Activated CD4-positive, alpha-beta T cell treated with anti-CD3 and anti-CD28 coated beads for 36 hours (primary cell): ENCODE results near the gene C22orf39. TPM values are rescaled to one million over a fixed set of nuclear protein-coding genes. Genes with fewer than 3 reads are reported as not detected.

ENCODE experiments used
- ATAC-seq: fragments of 200-7000 bp; cut with Tn5 transposase; one replicate; pipeline ENCODE4 v1.10.0; 2021; ENCODE audit warnings: mild to moderate bottlenecking, moderate library complexity
- CTCF ChIA-PET: fragments of 350-600 bp; sonication (Branson Sonifier 250); formaldehyde crosslinking; loops from one replicate; lab custom pipeline; 2021; ENCODE audit warnings: antibody characterized with exemption; lab: Charles Lee
- POLR2A ChIA-PET: fragments of 350-600 bp; sonication (Branson Sonifier 250); formaldehyde crosslinking; loops from one replicate; lab custom pipeline; 2021; ENCODE audit warnings: antibody characterized with exemption, inconsistent platforms; lab: Charles Lee
- DNase-seq: peaks from one replicate; pipeline ENCODE4 v3.0.0-alpha.2; 2020
- H3K27ac Mint-ChIP-seq: one replicate; pipeline ENCODE4 v1.8.0; 2021; ENCODE audit warnings: mixed read lengths
- H3K27me3 Mint-ChIP-seq: one replicate; pipeline ENCODE4 v1.8.0; 2021; ENCODE audit warnings: mixed read lengths
- H3K36me3 Mint-ChIP-seq: one replicate; pipeline ENCODE4 v1.8.0; 2021; ENCODE audit warnings: low read depth, mixed read lengths
- H3K4me1 Mint-ChIP-seq: one replicate; pipeline ENCODE4 v1.8.0; 2021; ENCODE audit warnings: mixed read lengths
- H3K4me3 Mint-ChIP-seq: one replicate; pipeline ENCODE4 v1.8.0; 2021; ENCODE audit warnings: mild to moderate bottlenecking, moderate library complexity, mixed read lengths
- H3K9me3 Mint-ChIP-seq: one replicate; pipeline ENCODE4 v1.8.0; 2021; ENCODE audit warnings: low read depth, mixed read lengths
- intact Hi-C, 2 experiments: fragments of 100-400 bp; cut with DNase I in 1 of 2; cut with micrococcal nuclease in 1 of 2; formaldehyde crosslinking; loops; one replicate each; pipeline versions ENCODE4 v1.14.2 to v1.15.1; 2022 to 2024; cut with DNase I, micrococcal nuclease
- total RNA-seq, 2 experiments: library from RNA; stranded (reverse); gene quantifications; one replicate each; pipeline ENCODE4 v1.2.3, GENCODE V29; 2021

C22orf39 gene
- total RNA-seq, 2 experiments from 2014 or later, result 21.9 to 22.2 TPM

GRCh38 chr22:19488285-19488684 is 40.8 kb upstream of the C22orf39 start:
- POLR2A ChIA-PET, result interaction anchor here (0.6 to 1.2 kb wide), 2 partner anchors 10 to 54 kb away, joined by 3 to 4 read pairs; no protein-coding TSS in a partner anchor
- CTCF ChIA-PET, result interaction anchor here (0.8 kb wide), 1 partner anchor 9 kb away, joined by 3 read pairs; the partner anchor contains the start of gene CDC45
- Mint-ChIP-seq H3K4me1 (peaks cover 37% of the 10 kb centered on the region), H3K27me3 (no peaks in the 10 kb centered on the region), H3K36me3 (peaks cover 62% of the 10 kb centered on the region), H3K9me3 (no peaks in the 10 kb centered on the region), H3K27ac (no peak overlapping the region), H3K4me3 (no peak overlapping the region)
- intact Hi-C loops, result no loop called here
- DNase-seq (no peak), ATAC-seq (no peak)

- Mint-ChIP-seq H3K4me1 (peaks cover 30% of the 10 kb centered on the region), H3K27me3 (no peaks in the 10 kb centered on the region), H3K27ac (peak overlapping the region; percentile 5), H3K36me3 (peaks cover 58% of the 10 kb centered on the region), H3K4me3 (no peak overlapping the region), H3K9me3 (no peaks in the 10 kb centered on the region)
- CTCF ChIA-PET, result no interaction called here
- DNase-seq (no peak), ATAC-seq (no peak)
- intact Hi-C loops, result no loop called here
- POLR2A ChIA-PET, result no interaction called here
Measured at GRCh38 chr22:19483481-19484244, 36.2 kb upstream of the C22orf39 start.

GRCh38 chr22:19482297-19482696 is 34.8 kb upstream of the C22orf39 start:
- no peak overlapping the region for H3K4me3 Mint-ChIP-seq
- peaks cover 51% of the 10 kb centered on the region for H3K36me3 Mint-ChIP-seq
- CTCF ChIA-PET, result interaction anchor here (0.7 kb wide), 1 partner anchor 265 kb away, joined by 3 read pairs; no protein-coding TSS in a partner anchor
- H3K4me1 Mint-ChIP-seq, result peaks cover 31% of the 10 kb centered on the region
- intact Hi-C loops, result no loop called here
- POLR2A ChIA-PET, result no interaction called here
- no peaks in the 10 kb centered on the region for H3K9me3 Mint-ChIP-seq
- H3K27ac Mint-ChIP-seq, result no peak overlapping the region
- ATAC-seq (no peak), DNase-seq (no peak)
- no peaks in the 10 kb centered on the region for H3K27me3 Mint-ChIP-seq

GRCh38 chr22:19480789-19481188 is 33.3 kb upstream of the C22orf39 start:
- peaks cover 51% of the 10 kb centered on the region for H3K36me3 Mint-ChIP-seq
- peaks cover 42% of the 10 kb centered on the region for H3K4me1 Mint-ChIP-seq
- DNase-seq, result no peak
- no peaks in the 10 kb centered on the region for H3K9me3 Mint-ChIP-seq
- intact Hi-C loops, result no loop called here
- H3K4me3 Mint-ChIP-seq, result peak overlapping the region; percentile 99
- ChIA-PET CTCF (interaction anchor here (1.3 kb wide), 1 partner anchor 149 kb away, joined by 3 read pairs; no protein-coding TSS in a partner anchor), POLR2A (interaction anchor here (0.6 to 1.6 kb wide), 4 partner anchors 8 to 337 kb away, joined by 3 to 6 read pairs (median 4); no protein-coding TSS in a partner anchor)
- H3K27me3 Mint-ChIP-seq, result no peaks in the 10 kb centered on the region
- peak overlapping the region; percentile 99 for H3K27ac Mint-ChIP-seq
- no peak for ATAC-seq

GRCh38 chr22:19480173-19480568 is 32.7 kb upstream of the C22orf39 start:
- H3K27ac Mint-ChIP-seq, result peak overlapping the region; percentile 99
- H3K9me3 Mint-ChIP-seq, result no peaks in the 10 kb centered on the region
- ChIA-PET CTCF (interaction anchor here (1.0 to 1.3 kb wide), 3 partner anchors 8 to 149 kb away, joined by 3 read pairs; no protein-coding TSS in a partner anchor), POLR2A (interaction anchor here (0.6 to 1.6 kb wide), 13 partner anchors 9 to 362 kb away, joined by 3 to 8 read pairs (median 4); partner anchors contain the start of genes ESS2, HIRA, MRPL40 and SLC25A1)
- ATAC-seq (no peak), DNase-seq (peak; percentile 38)
- H3K36me3 Mint-ChIP-seq, result peaks cover 51% of the 10 kb centered on the region
- intact Hi-C loops, result no loop called here
- H3K4me1 Mint-ChIP-seq, result peaks cover 45% of the 10 kb centered on the region
- H3K4me3 Mint-ChIP-seq, result peak overlapping the region; percentile 99
- H3K27me3 Mint-ChIP-seq, result no peaks in the 10 kb centered on the region

- peak; percentile 97 for DNase-seq
- no peaks in the 10 kb centered on the region for H3K27me3 Mint-ChIP-seq
- H3K27ac Mint-ChIP-seq, result peak within 1 kb of the TSS; percentile 99
- peaks cover 46% of the 10 kb centered on the region for H3K36me3 Mint-ChIP-seq
- intact Hi-C loops, result loop anchor here (1.0 to 5.0 kb wide), 15 partner anchors 32 to 638 kb away; partner anchors contain the start of genes C22orf39 (in 2 of the 2), CLTCL1 (in 2 of the 2), DGCR2 (in 2 of the 2) and ESS2 (in 2 of the 2)
- CTCF ChIA-PET, result interaction anchor here (0.7 to 1.6 kb wide), 4 partner anchors 8 to 373 kb away, joined by 3 to 4 read pairs (median 4); partner anchors contain the start of gene ESS2
- H3K9me3 Mint-ChIP-seq, result no peaks in the 10 kb centered on the region
- POLR2A ChIA-PET, result interaction anchor here (0.5 to 1.6 kb wide), 14 partner anchors 10 to 361 kb away, joined by 3 to 8 read pairs (median 4); partner anchors contain the start of genes ESS2, HIRA, MRPL40 and SLC25A1
- ATAC-seq, result peak; percentile 91
- peak within 1 kb of the TSS; percentile 99 for H3K4me3 Mint-ChIP-seq
- peaks cover 45% of the 10 kb centered on the region for H3K4me1 Mint-ChIP-seq
Measured at GRCh38 chr22:19479355-19480172, 32.1 kb upstream of the C22orf39 start, which contains the start of gene CDC45. Gene CDC45, plus strand, starts transcription at chr22:19479920. Its CDS starts 49 bp downstream, at chr22:19479969.

GRCh38 chr22:19478901-19479354 is 31.4 kb upstream of the C22orf39 start, which contains the start of gene UFD1:
Gene UFD1, minus strand, starts transcription at chr22:19479193. Its CDS starts 108 bp downstream, at chr22:19479085.
- intact Hi-C loops, result loop anchor here (1.0 to 5.0 kb wide), 15 partner anchors 32 to 638 kb away; partner anchors contain the start of genes C22orf39 (in 2 of the 2), CLTCL1 (in 2 of the 2), DGCR2 (in 2 of the 2) and ESS2 (in 2 of the 2)
- H3K36me3 Mint-ChIP-seq, result peaks cover 42% of the 10 kb centered on the region
- no peaks in the 10 kb centered on the region for H3K27me3 Mint-ChIP-seq

GRCh38 chr22:19478045-19478900 is 30.8 kb upstream of the C22orf39 start:
- H3K27me3 Mint-ChIP-seq, result no peaks in the 10 kb centered on the region
- H3K4me1 Mint-ChIP-seq, result peaks cover 37% of the 10 kb centered on the region
- ATAC-seq (no peak), DNase-seq (peak; percentile 46)
- POLR2A ChIA-PET, result interaction anchor here (0.7 to 1.6 kb wide), 5 partner anchors 9 to 568 kb away, joined by 3 to 4 read pairs (median 4); no protein-coding TSS in a partner anchor
- intact Hi-C loops, result loop anchor here (2.0 to 5.0 kb wide), 4 partner anchors 186 to 356 kb away; partner anchors contain the start of genes CLTCL1 (in 1 of the 2), DGCR2 (in 1 of the 2) and SLC25A1 (in 1 of the 2)
- H3K27ac Mint-ChIP-seq, result peak overlapping the region; percentile 90
- peaks cover 42% of the 10 kb centered on the region for H3K36me3 Mint-ChIP-seq
- peak overlapping the region; percentile 99 for H3K4me3 Mint-ChIP-seq
- no peaks in the 10 kb centered on the region for H3K9me3 Mint-ChIP-seq
- CTCF ChIA-PET, result interaction anchor here (0.7 to 1.7 kb wide), 9 partner anchors 24 to 610 kb away, joined by 3 to 18 read pairs (median 3); partner anchors contain the start of genes ESS2 and HIRA

More at GRCh38 chr22:19478901-19479354, 31.4 kb upstream of the C22orf39 start, which contains the start of gene UFD1:
- ATAC-seq (peak; percentile 56), DNase-seq (peak; percentile 89)
- POLR2A ChIA-PET, result interaction anchor here (0.5 to 1.6 kb wide), 11 partner anchors 9 to 334 kb away, joined by 3 to 8 read pairs (median 4); partner anchors contain the start of genes ESS2, HIRA, MRPL40 and SLC25A1
- peak within 1 kb of the TSS; percentile 99 for H3K4me3 Mint-ChIP-seq
- peak within 1 kb of the TSS; percentile 99 for H3K27ac Mint-ChIP-seq
- CTCF ChIA-PET, result interaction anchor here (0.7 to 1.6 kb wide), 6 partner anchors 9 to 372 kb away, joined by 3 to 4 read pairs (median 3); partner anchors contain the start of genes ESS2 and HIRA
- no peaks in the 10 kb centered on the region for H3K9me3 Mint-ChIP-seq
- H3K4me1 Mint-ChIP-seq, result peaks cover 42% of the 10 kb centered on the region

GRCh38 chr22:19477321-19478044 is 30.0 kb upstream of the C22orf39 start:
- POLR2A ChIA-PET, result interaction anchor here (0.7 to 1.6 kb wide), 4 partner anchors 10 to 569 kb away, joined by 3 to 4 read pairs (median 4); no protein-coding TSS in a partner anchor
- Mint-ChIP-seq H3K9me3 (no peaks in the 10 kb centered on the region), H3K4me3 (peak overlapping the region; percentile 99), H3K27ac (peak overlapping the region; percentile 90), H3K36me3 (peaks cover 37% of the 10 kb centered on the region), H3K27me3 (no peaks in the 10 kb centered on the region), H3K4me1 (peaks cover 33% of the 10 kb centered on the region)
- CTCF ChIA-PET, result interaction anchor here (0.6 to 1.7 kb wide), 9 partner anchors 10 to 610 kb away, joined by 3 to 18 read pairs (median 3); partner anchors contain the start of gene ESS2
- DNase-seq (no peak), ATAC-seq (no peak)
- intact Hi-C loops, result loop anchor here (2.0 to 5.0 kb wide), 4 partner anchors 185 to 355 kb away; partner anchors contain the start of genes CLTCL1 (in 1 of the 2), DGCR2 (in 1 of the 2) and SLC25A1 (in 1 of the 2)
